GM12892 (cell line): ENCODE data around the gene SLC30A7.

Experiments
- POLR2A ChIP-seq: IDR thresholded peaks from 2 replicates; pipeline ENCODE4 v1.6.1; 2011; ENCODE audit warnings: low read depth, low read length, control low read depth
- POLR2AphosphoS5 ChIP-seq: IDR thresholded peaks from 2 replicates; pipeline ENCODE4 v1.6.1; 2011; ENCODE audit warnings: low read depth, low read length, control low read depth

GRCh38 chr1:100861379-100861778 lies 34.5 kb upstream of the SLC30A7 start:
- TF ChIP-seq POLR2AphosphoS5 = no peak
- TF ChIP-seq POLR2A = no peak
